ENCODE measurements around the gene SLC22A8. TPM values are rescaled to one million over a fixed set of nuclear protein-coding genes. Genes with fewer than 3 reads are reported as not detected.
A peak's percentile ranks its signal among the peaks of the same experiment; 100 is the strongest.

Gene SLC22A8
- total RNA-seq, 2 donors from 2014 or later = not detected

GRCh38 chr11:63012430-63012829 is 3.2 kb downstream of the SLC22A8 start:
- Histone ChIP-seq H3K9me3 (no peaks in the 10 kb centered on the region), H3K27ac (no peak overlapping the region), H3K4me1 (no peaks in the 10 kb centered on the region), H3K27me3 (no peaks in the 10 kb centered on the region), H3K36me3 (replicated peaks in 1 of 2; ENCODE audit: insufficient read depth in 1 of 2, low read depth in 2 of 2) (no peaks in the 10 kb centered on the region), H3K4me3 (no peak overlapping the region)
- TF ChIP-seq POLR2A (IDR thresholded peaks at IDR 0.05) = no peak
- no peak for TF ChIP-seq CTCF (IDR thresholded peaks at IDR 0.05)
- ATAC-seq (no peak), DNase-seq (no peak)
- intact Hi-C loops (cut with DNase I) = no loop called here
- 43 to 51% methylated on average over 11 of the region's 11 CpGs for WGBS, 2 donors

- Histone ChIP-seq H3K9me3 (no peaks in the 10 kb centered on the region), H3K36me3 (replicated peaks in 1 of 2; ENCODE audit: insufficient read depth in 1 of 2, low read depth in 2 of 2) (no peaks in the 10 kb centered on the region), H3K27me3 (no peaks in the 10 kb centered on the region), H3K4me3 (no peak overlapping the region), H3K4me1 (no peaks in the 10 kb centered on the region), H3K27ac (no peak overlapping the region)
- no peak for TF ChIP-seq POLR2A (IDR thresholded peaks at IDR 0.05)
- TF ChIP-seq CTCF (IDR thresholded peaks at IDR 0.05) = no peak
- intact Hi-C loops (cut with DNase I) = no loop called here
- DNase-seq (no peak), ATAC-seq (no peak)
- 83 to 88% methylated on average over 4 to 5 of the region's 5 CpGs for WGBS, 2 donors
These were observed 4.7 kb downstream of the SLC22A8 start for GRCh38 chr11:63010934-63011439.

- no peaks in the 10 kb centered on the region for H3K36me3 ChIP-seq (replicated peaks in 1 of 2; ENCODE audit: insufficient read depth in 1 of 2, low read depth in 2 of 2)
- intact Hi-C loops (cut with DNase I) = no loop called here
- no peak overlapping the region for H3K27ac ChIP-seq
- DNase-seq (peak in 2 of 4 donors; percentile 10 to 49), ATAC-seq (peak; percentile 59)
- no peaks in the 10 kb centered on the region for H3K27me3 ChIP-seq
- TF ChIP-seq POLR2A (IDR thresholded peaks at IDR 0.05) (no peak), CTCF (IDR thresholded peaks at IDR 0.05) (no peak)
- no peak overlapping the region for H3K4me3 ChIP-seq
- no peaks in the 10 kb centered on the region for H3K4me1 ChIP-seq
- no peaks in the 10 kb centered on the region for H3K9me3 ChIP-seq
- WGBS, 2 donors = 60 to 73% methylated on average over 5 of the region's 5 CpGs
These were observed 7.7 kb downstream of the SLC22A8 start for GRCh38 chr11:63007920-63008319.

GRCh38 chr11:63001456-63001855 is 14.2 kb downstream of the SLC22A8 start:
- Histone ChIP-seq H3K9me3 (no peaks in the 10 kb centered on the region), H3K27ac (no peak overlapping the region), H3K36me3 (replicated peaks in 1 of 2; ENCODE audit: insufficient read depth in 1 of 2, low read depth in 2 of 2) (no peaks in the 10 kb centered on the region), H3K4me1 (peaks cover 7% of the 10 kb centered on the region), H3K4me3 (no peak overlapping the region), H3K27me3 (no peaks in the 10 kb centered on the region)
- ATAC-seq = no peak
- WGBS, 2 donors = 78 to 81% methylated on average over 9 of the region's 9 CpGs
- TF ChIP-seq CTCF (IDR thresholded peaks at IDR 0.05) = no peak
- intact Hi-C loops (cut with DNase I) = no loop called here
- DNase-seq = no peak

GRCh38 chr11:62999649-63000048 is 16.0 kb downstream of the SLC22A8 start:
- ATAC-seq (peak; percentile 85), DNase-seq (peak; percentile 45 to 84 (median 72))
- Histone ChIP-seq H3K4me3 (no peak overlapping the region), H3K27me3 (no peaks in the 10 kb centered on the region), H3K9me3 (no peaks in the 10 kb centered on the region), H3K4me1 (peaks cover 7% of the 10 kb centered on the region), H3K36me3 (replicated peaks in 1 of 2; ENCODE audit: insufficient read depth in 1 of 2, low read depth in 2 of 2) (no peaks in the 10 kb centered on the region), H3K27ac (no peak overlapping the region)
- WGBS, 2 donors = 26 to 32% methylated on average over 3 to 7 of the region's 7 CpGs
- TF ChIP-seq CTCF (IDR thresholded peaks at IDR 0.05) (no peak), POLR2A (IDR thresholded peaks at IDR 0.05) (no peak)
- intact Hi-C loops (cut with DNase I) = no loop called here

Data from body of pancreas (tissue), 4 donors.